ENCODE data around the gene RAP1GAP2.

Gene RAP1GAP2

GRCh38 chr17:2903193-2903974 is 107.1 kb downstream of the RAP1GAP2 start:
- DNase-seq (ENCODE audit: low read depth) = no peak
- no peak for TF ChIP-seq CTCF (IDR thresholded peaks at IDR 0.05; ENCODE audit: control insufficient read depth, insufficient read depth, low read depth, low read length, missing control alignments)
- H3K4me3 ChIP-seq (ENCODE audit: control insufficient read depth, low read depth, low read length) = no peak overlapping the region

- no peak for DNase-seq (ENCODE audit: low read depth)
- no peak overlapping the region for H3K4me3 ChIP-seq (ENCODE audit: control insufficient read depth, low read depth, low read length)
- TF ChIP-seq CTCF (IDR thresholded peaks at IDR 0.05; ENCODE audit: control insufficient read depth, insufficient read depth, low read depth, low read length, missing control alignments) = no peak
These were observed 107.9 kb downstream of the RAP1GAP2 start for GRCh38 chr17:2904135-2904534.

- no peak overlapping the region for H3K4me3 ChIP-seq (ENCODE audit: control insufficient read depth, low read depth, low read length)
- TF ChIP-seq CTCF (IDR thresholded peaks at IDR 0.05; ENCODE audit: control insufficient read depth, insufficient read depth, low read depth, low read length, missing control alignments) = no peak
- DNase-seq (ENCODE audit: low read depth) = no peak
These were observed 109.0 kb downstream of the RAP1GAP2 start for GRCh38 chr17:2905269-2905668.

- no peak for TF ChIP-seq CTCF (IDR thresholded peaks at IDR 0.05; ENCODE audit: control insufficient read depth, insufficient read depth, low read depth, low read length, missing control alignments)
- DNase-seq (ENCODE audit: low read depth) = no peak
- H3K4me3 ChIP-seq (ENCODE audit: control insufficient read depth, low read depth, low read length) = no peak overlapping the region
These were observed 109.7 kb downstream of the RAP1GAP2 start for GRCh38 chr17:2905696-2906501.

- H3K4me3 ChIP-seq (ENCODE audit: control insufficient read depth, low read depth, low read length) = no peak overlapping the region
- DNase-seq (ENCODE audit: low read depth) = no peak
- no peak for TF ChIP-seq CTCF (IDR thresholded peaks at IDR 0.05; ENCODE audit: control insufficient read depth, insufficient read depth, low read depth, low read length, missing control alignments)
These were observed 110.7 kb downstream of the RAP1GAP2 start for GRCh38 chr17:2906901-2907300.

GRCh38 chr17:2909175-2909845 is 113.1 kb downstream of the RAP1GAP2 start:
- DNase-seq (ENCODE audit: low read depth) = no peak
- no peak for TF ChIP-seq CTCF (IDR thresholded peaks at IDR 0.05; ENCODE audit: control insufficient read depth, insufficient read depth, low read depth, low read length, missing control alignments)
- H3K4me3 ChIP-seq (ENCODE audit: control insufficient read depth, low read depth, low read length) = no peak overlapping the region
